ENCODE results near the gene NLRP4.

The NLRP4 gene, protein sequence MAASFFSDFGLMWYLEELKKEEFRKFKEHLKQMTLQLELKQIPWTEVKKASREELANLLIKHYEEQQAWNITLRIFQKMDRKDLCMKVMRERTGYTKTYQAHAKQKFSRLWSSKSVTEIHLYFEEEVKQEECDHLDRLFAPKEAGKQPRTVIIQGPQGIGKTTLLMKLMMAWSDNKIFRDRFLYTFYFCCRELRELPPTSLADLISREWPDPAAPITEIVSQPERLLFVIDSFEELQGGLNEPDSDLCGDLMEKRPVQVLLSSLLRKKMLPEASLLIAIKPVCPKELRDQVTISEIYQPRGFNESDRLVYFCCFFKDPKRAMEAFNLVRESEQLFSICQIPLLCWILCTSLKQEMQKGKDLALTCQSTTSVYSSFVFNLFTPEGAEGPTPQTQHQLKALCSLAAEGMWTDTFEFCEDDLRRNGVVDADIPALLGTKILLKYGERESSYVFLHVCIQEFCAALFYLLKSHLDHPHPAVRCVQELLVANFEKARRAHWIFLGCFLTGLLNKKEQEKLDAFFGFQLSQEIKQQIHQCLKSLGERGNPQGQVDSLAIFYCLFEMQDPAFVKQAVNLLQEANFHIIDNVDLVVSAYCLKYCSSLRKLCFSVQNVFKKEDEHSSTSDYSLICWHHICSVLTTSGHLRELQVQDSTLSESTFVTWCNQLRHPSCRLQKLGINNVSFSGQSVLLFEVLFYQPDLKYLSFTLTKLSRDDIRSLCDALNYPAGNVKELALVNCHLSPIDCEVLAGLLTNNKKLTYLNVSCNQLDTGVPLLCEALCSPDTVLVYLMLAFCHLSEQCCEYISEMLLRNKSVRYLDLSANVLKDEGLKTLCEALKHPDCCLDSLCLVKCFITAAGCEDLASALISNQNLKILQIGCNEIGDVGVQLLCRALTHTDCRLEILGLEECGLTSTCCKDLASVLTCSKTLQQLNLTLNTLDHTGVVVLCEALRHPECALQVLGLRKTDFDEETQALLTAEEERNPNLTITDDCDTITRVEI

DNA sequence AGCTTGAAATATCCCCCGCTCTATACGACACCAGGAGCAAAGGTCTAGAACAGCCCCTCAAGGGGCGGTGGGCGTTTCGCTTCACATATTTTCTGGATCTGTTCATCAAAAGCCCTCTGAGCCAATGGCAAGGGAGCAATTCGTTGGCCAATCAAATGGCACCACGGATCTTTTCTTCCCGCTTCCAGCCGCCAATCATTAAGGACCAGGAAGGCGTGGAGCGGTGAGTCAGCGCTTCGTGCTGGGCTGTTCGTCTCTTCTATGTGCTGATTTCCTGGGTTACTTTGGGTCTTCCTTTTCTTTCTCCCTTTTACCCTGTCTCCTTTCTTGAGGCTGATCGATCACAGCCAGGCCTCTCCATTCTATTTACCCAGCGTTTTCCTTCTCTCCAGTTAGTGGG lies at the start of gene NLRP4:
Gene NLRP4 (plus strand): TSS at position 201 of the 400 bp plus-strand sequence. CDS start 15,541 bp downstream, outside the sequence.
- Histone ChIP-seq H3K4me1 (ENCODE audit: control insufficient read depth, insufficient read depth, low read length) (no peaks in the 10 kb centered on the region), H3K4me3 (ENCODE audit: low read length in 2 of 2) (no peak within 1 kb of the TSS), H3K9me3 (ENCODE audit: control insufficient read depth in 2 of 2, low read length in 2 of 2) (no peaks in the 10 kb centered on the region), H3K27ac (ENCODE audit: low read length) (no peak within 1 kb of the TSS), H3K9ac (ENCODE audit: low read length in 2 of 2) (no peak within 1 kb of the TSS), H3K36me3 (ENCODE audit: control insufficient read depth in 2 of 2, insufficient read depth in 2 of 2, low read length in 2 of 2) (no peaks in the 10 kb centered on the region), H3K27me3 (ENCODE audit: control insufficient read depth in 1 of 2, insufficient read depth in 2 of 2, low read length in 2 of 2) (peaks cover 0 to 2% of the 10 kb centered on the region in 2 donors)

DNA sequence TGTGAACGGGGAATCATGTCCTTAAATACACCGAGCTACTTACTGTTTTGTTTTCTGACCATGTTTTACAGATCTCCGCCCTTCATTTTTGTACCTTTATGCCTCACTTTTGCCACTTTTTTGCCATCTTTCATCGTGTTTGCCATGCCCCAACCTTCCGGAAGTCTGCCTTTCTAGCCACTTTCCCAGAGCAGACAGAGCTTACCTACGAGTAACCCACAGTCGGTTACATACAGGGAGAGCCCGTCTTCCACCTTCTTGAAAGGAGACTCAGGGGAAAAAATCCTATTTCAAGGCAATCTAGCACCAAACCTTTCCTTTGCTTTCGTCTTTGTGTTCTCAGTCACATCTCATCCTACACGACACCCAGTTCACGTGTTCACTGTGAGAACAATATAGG lies 41.3 kb upstream of the NLRP4 start:
- no peak overlapping the region for H3K9ac ChIP-seq (ENCODE audit: low read length in 2 of 2)
- no peaks in the 10 kb centered on the region for H3K9me3 ChIP-seq (ENCODE audit: control insufficient read depth in 2 of 2, low read length in 2 of 2)
- peaks cover 0 to 2% of the 10 kb centered on the region in 2 donors for H3K27me3 ChIP-seq (ENCODE audit: control insufficient read depth in 1 of 2, insufficient read depth in 2 of 2, low read length in 2 of 2)
- H3K36me3 ChIP-seq (ENCODE audit: control insufficient read depth in 2 of 2, insufficient read depth in 2 of 2, low read length in 2 of 2), result no peaks in the 10 kb centered on the region
- no peaks in the 10 kb centered on the region for H3K4me1 ChIP-seq (ENCODE audit: control insufficient read depth, insufficient read depth, low read length)
- H3K4me3 ChIP-seq (ENCODE audit: low read length in 2 of 2), result no peak overlapping the region
- no peak overlapping the region for H3K27ac ChIP-seq (ENCODE audit: low read length)

DNA sequence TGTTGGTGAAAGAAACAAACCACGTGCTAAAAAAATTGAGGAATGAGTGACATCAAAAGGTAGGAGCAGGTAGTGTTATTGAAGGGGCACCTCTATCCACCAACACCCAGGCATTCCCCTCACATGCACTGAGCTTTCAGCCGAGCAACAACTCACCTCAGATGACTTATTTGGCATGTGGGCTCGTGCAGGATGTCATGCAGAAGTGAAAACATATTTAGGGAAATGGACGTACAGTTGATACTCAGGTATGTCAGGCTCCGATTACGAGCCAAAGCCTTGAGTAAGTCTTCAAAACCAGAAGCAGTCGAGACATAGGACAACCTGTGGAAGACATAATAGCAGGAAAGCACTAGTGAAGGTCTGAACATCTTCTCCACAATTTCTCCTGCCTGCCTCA lies 34.9 kb upstream of the NLRP4 start:
- Histone ChIP-seq H3K36me3 (ENCODE audit: control insufficient read depth in 2 of 2, insufficient read depth in 2 of 2, low read length in 2 of 2) (no peaks in the 10 kb centered on the region), H3K9me3 (ENCODE audit: control insufficient read depth in 2 of 2, low read length in 2 of 2) (no peaks in the 10 kb centered on the region), H3K27me3 (ENCODE audit: control insufficient read depth in 1 of 2, insufficient read depth in 2 of 2, low read length in 2 of 2) (no peaks in the 10 kb centered on the region), H3K9ac (ENCODE audit: low read length in 2 of 2) (no peak overlapping the region), H3K27ac (ENCODE audit: low read length) (no peak overlapping the region), H3K4me3 (ENCODE audit: low read length in 2 of 2) (no peak overlapping the region), H3K4me1 (ENCODE audit: control insufficient read depth, insufficient read depth, low read length) (no peaks in the 10 kb centered on the region)

DNA sequence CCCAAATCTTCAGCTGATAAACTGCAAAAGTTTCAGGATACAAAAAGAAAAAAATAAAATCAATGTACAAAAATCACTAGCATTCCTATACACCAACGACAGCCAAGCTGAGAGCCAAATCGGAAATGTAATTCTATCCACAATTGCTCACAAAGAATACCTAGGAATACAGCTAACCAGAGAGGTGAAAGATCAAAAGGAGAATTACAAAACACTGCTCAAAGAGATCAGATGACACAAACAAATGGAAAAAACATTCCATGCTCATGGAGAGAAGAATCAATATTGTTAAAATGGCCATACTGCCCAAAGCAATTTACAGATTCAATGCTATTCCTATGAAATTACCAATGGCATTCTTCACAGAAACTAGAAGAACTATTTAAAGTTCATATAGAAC lies 34.1 kb upstream of the NLRP4 start:
- no peaks in the 10 kb centered on the region for H3K27me3 ChIP-seq (ENCODE audit: control insufficient read depth in 1 of 2, insufficient read depth in 2 of 2, low read length in 2 of 2)
- H3K9ac ChIP-seq (ENCODE audit: low read length in 2 of 2), result no peak overlapping the region
- no peak overlapping the region for H3K4me3 ChIP-seq (ENCODE audit: low read length in 2 of 2)
- no peaks in the 10 kb centered on the region for H3K9me3 ChIP-seq (ENCODE audit: control insufficient read depth in 2 of 2, low read length in 2 of 2)
- H3K4me1 ChIP-seq (ENCODE audit: control insufficient read depth, insufficient read depth, low read length), result no peaks in the 10 kb centered on the region
- no peaks in the 10 kb centered on the region for H3K36me3 ChIP-seq (ENCODE audit: control insufficient read depth in 2 of 2, insufficient read depth in 2 of 2, low read length in 2 of 2)
- no peak overlapping the region for H3K27ac ChIP-seq (ENCODE audit: low read length)

DNA sequence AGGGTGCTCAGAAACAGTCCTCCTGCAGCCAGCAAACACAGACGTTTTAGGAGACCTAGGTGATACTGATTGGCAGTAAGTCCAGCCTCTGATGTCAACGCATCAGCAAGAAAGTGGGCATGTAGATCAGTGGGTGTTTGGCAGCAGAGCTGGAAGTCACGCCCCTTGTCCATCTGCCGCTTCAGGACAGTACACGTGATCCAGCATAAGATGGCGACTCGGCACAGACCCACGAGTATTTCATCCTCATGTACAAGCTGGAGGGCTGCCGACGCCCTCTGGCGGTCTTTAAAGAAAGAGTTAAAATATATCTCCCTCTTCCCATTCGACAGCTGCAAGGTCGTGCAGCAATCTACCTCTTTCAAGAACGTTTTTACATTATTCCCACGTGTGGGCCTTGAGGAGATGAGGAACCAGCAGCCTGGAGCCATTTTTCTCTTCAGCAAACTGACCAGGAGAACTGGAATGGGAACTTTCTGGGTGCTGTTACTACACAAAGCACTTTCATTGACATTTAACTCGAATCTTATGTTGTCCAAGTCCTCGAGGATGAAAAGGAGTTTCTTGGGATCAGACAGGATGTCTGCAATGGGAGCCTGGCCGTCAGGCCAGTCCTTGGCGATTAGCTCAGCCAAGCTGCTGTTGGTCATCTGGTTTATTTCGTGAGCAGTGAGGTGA lies 26.8 kb upstream of the NLRP4 start:
- H3K27me3 ChIP-seq (ENCODE audit: control insufficient read depth in 1 of 2, insufficient read depth in 2 of 2, low read length in 2 of 2), result no peaks in the 10 kb centered on the region
- H3K27ac ChIP-seq (ENCODE audit: low read length), result no peak overlapping the region
- no peaks in the 10 kb centered on the region for H3K4me1 ChIP-seq (ENCODE audit: control insufficient read depth, insufficient read depth, low read length)
- no peak overlapping the region for H3K4me3 ChIP-seq (ENCODE audit: low read length in 2 of 2)
- peaks cover 0 to 3% of the 10 kb centered on the region in 2 donors for H3K9me3 ChIP-seq (ENCODE audit: control insufficient read depth in 2 of 2, low read length in 2 of 2)
- no peaks in the 10 kb centered on the region for H3K36me3 ChIP-seq (ENCODE audit: control insufficient read depth in 2 of 2, insufficient read depth in 2 of 2, low read length in 2 of 2)
- H3K9ac ChIP-seq (ENCODE audit: low read length in 2 of 2), result no peak overlapping the region

DNA sequence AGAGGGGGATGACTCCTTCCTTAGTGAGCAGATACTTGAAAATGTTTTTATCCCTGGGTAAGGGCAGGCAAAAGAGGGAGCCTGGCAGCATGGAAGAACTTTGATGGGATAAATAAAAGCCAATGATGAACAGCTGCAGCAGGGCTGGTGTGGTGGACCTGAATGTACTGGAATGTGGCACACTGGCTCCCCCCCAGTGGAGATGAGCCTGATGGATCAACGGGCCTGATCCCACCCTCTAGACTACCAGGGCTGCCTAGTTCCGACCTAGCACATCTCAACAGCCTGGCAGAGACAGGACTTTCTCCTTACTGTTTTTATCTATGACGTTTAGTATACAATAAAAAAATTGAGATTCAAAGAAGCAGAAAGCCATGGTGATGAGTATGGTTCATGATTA lies 25.0 kb upstream of the NLRP4 start:
- Histone ChIP-seq H3K4me3 (ENCODE audit: low read length in 2 of 2) (no peak overlapping the region), H3K4me1 (ENCODE audit: control insufficient read depth, insufficient read depth, low read length) (no peaks in the 10 kb centered on the region)

DNA sequence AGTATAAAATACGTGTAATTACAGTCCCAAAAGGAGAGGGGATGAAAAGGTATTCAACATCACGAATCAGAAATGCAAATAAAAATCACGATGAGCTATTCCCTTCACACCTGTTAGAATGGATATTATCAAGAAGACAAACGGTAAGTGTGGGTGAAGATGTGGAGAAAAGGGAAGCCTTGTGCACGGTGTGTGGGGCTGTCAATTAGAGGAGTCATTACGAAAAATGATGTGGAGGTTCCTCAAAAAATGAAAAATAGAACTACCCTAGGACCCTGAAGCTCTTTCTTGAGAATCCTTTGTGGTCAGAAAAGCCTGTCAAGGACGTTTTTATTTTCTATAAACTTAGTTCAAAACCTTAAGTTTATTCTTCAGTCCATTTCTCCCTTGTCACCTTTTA lies 23.9 kb upstream of the NLRP4 start:
- peaks cover 0 to 3% of the 10 kb centered on the region in 2 donors for H3K9me3 ChIP-seq (ENCODE audit: control insufficient read depth in 2 of 2, low read length in 2 of 2)
- no peak overlapping the region for H3K4me3 ChIP-seq (ENCODE audit: low read length in 2 of 2)
- no peak overlapping the region for H3K27ac ChIP-seq (ENCODE audit: low read length)
- H3K9ac ChIP-seq (ENCODE audit: low read length in 2 of 2), result no peak overlapping the region
- H3K27me3 ChIP-seq (ENCODE audit: control insufficient read depth in 1 of 2, insufficient read depth in 2 of 2, low read length in 2 of 2), result no peaks in the 10 kb centered on the region
- H3K4me1 ChIP-seq (ENCODE audit: control insufficient read depth, insufficient read depth, low read length), result no peaks in the 10 kb centered on the region
- no peaks in the 10 kb centered on the region for H3K36me3 ChIP-seq (ENCODE audit: control insufficient read depth in 2 of 2, insufficient read depth in 2 of 2, low read length in 2 of 2)

More for the DNA sequence above, 25.0 kb upstream of the NLRP4 start:
- H3K27ac ChIP-seq (ENCODE audit: low read length), result no peak overlapping the region
- H3K36me3 ChIP-seq (ENCODE audit: control insufficient read depth in 2 of 2, insufficient read depth in 2 of 2, low read length in 2 of 2), result no peaks in the 10 kb centered on the region
- no peak overlapping the region for H3K9ac ChIP-seq (ENCODE audit: low read length in 2 of 2)
- peaks cover 0 to 3% of the 10 kb centered on the region in 2 donors for H3K9me3 ChIP-seq (ENCODE audit: control insufficient read depth in 2 of 2, low read length in 2 of 2)
- no peaks in the 10 kb centered on the region for H3K27me3 ChIP-seq (ENCODE audit: control insufficient read depth in 1 of 2, insufficient read depth in 2 of 2, low read length in 2 of 2)

DNA sequence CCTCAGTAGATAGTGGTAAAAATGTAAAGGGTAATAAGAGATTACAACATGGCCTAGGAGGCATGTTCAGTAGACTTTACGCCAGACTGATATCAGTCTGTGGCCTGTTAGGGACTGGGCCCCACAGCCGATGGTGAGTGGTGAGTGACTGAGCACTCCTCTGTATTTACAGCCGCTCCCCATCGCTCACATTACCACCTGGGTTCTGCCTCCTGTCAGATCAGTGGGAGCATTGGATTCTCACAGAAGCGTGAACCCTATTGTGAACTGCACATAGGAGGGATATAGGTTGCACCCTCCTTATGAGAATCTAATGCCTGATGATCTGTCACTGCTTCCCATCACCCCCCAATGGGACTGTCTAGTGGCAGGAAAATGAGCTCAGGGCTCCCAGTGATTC lies 22.4 kb upstream of the NLRP4 start:
- H3K9me3 ChIP-seq (ENCODE audit: control insufficient read depth in 2 of 2, low read length in 2 of 2), result peaks cover 0 to 3% of the 10 kb centered on the region in 2 donors
- H3K4me3 ChIP-seq (ENCODE audit: low read length in 2 of 2), result no peak overlapping the region
- no peaks in the 10 kb centered on the region for H3K36me3 ChIP-seq (ENCODE audit: control insufficient read depth in 2 of 2, insufficient read depth in 2 of 2, low read length in 2 of 2)
- H3K9ac ChIP-seq (ENCODE audit: low read length in 2 of 2), result no peak overlapping the region
- H3K27me3 ChIP-seq (ENCODE audit: control insufficient read depth in 1 of 2, insufficient read depth in 2 of 2, low read length in 2 of 2), result no peaks in the 10 kb centered on the region
- no peak overlapping the region for H3K27ac ChIP-seq (ENCODE audit: low read length)
- H3K4me1 ChIP-seq (ENCODE audit: control insufficient read depth, insufficient read depth, low read length), result no peaks in the 10 kb centered on the region

DNA sequence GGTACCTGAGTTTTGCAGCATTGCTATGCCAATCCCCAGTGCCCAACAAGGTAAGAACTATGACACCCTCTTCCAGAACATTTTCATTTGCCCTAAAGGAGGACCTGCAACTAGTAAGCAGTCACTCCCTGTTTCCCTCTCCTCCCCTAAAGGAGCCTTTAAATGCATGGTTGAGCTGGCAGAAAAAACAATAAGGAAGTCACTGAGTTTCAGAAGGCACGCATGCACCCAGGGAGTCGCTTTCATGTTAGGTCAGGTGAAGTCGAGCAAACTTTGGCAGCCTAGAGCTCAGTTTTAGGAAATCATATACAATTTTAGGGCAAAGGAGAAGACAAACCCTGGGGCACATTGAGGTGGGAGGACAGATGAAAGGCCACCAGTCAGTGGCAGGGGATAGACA lies 16.3 kb upstream of the NLRP4 start:
- no peak overlapping the region for H3K9ac ChIP-seq (ENCODE audit: low read length in 2 of 2)
- H3K36me3 ChIP-seq (ENCODE audit: control insufficient read depth in 2 of 2, insufficient read depth in 2 of 2, low read length in 2 of 2), result no peaks in the 10 kb centered on the region
- no peak overlapping the region for H3K4me3 ChIP-seq (ENCODE audit: low read length in 2 of 2)
- no peak overlapping the region for H3K27ac ChIP-seq (ENCODE audit: low read length)
- no peaks in the 10 kb centered on the region for H3K4me1 ChIP-seq (ENCODE audit: control insufficient read depth, insufficient read depth, low read length)
- H3K9me3 ChIP-seq (ENCODE audit: control insufficient read depth in 2 of 2, low read length in 2 of 2), result no peaks in the 10 kb centered on the region
- no peaks in the 10 kb centered on the region for H3K27me3 ChIP-seq (ENCODE audit: control insufficient read depth in 1 of 2, insufficient read depth in 2 of 2, low read length in 2 of 2)

DNA sequence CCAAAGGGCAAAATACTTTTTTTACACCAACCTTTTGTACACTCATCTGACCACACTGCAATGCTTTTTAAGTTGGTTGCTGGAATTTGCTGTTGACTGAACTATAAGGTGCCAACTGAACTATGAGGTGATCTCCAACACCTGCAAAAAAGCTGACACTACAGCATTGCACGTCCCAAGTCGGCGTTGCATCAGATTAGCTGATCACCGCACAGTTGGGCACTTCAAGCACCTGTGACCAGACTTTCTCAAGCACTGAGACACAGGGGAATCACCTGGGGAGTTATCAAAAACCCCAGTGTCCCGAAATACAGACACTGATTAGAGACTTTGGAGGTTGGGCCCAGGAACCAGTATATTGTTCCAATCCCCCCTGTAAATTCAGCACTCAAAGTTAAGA lies 5.7 kb upstream of the NLRP4 start:
- Histone ChIP-seq H3K9me3 (ENCODE audit: control insufficient read depth in 2 of 2, low read length in 2 of 2) (no peaks in the 10 kb centered on the region), H3K4me3 (ENCODE audit: low read length in 2 of 2) (no peak overlapping the region), H3K4me1 (ENCODE audit: control insufficient read depth, insufficient read depth, low read length) (no peaks in the 10 kb centered on the region), H3K27me3 (ENCODE audit: control insufficient read depth in 1 of 2, insufficient read depth in 2 of 2, low read length in 2 of 2) (peaks cover 0 to 2% of the 10 kb centered on the region in 2 donors), H3K27ac (ENCODE audit: low read length) (no peak overlapping the region), H3K36me3 (ENCODE audit: control insufficient read depth in 2 of 2, insufficient read depth in 2 of 2, low read length in 2 of 2) (no peaks in the 10 kb centered on the region), H3K9ac (ENCODE audit: low read length in 2 of 2) (no peak overlapping the region)
